Stimulated activated CD4-positive, alpha-beta T cell treated with anti-CD3 and anti-CD28 coated beads, Interleukin-1b, Interleukin-23, amount 100 ng/mL, for 1 hour (primary cell): ENCODE results near the gene KIAA0930.

Experiments used
- DNase-seq, 2 donors: peaks; one replicate each; pipeline ENCODE4 v3.0.0-alpha.2; 2020; ENCODE audit warnings: low read depth in 2 of 2

Gene KIAA0930

GRCh38 chr22:45216133-45217003 lies 24.3 kb downstream of the KIAA0930 start:
- DNase-seq: no peak

GRCh38 chr22:45212992-45213751 lies 27.5 kb downstream of the KIAA0930 start:
- DNase-seq: no peak

GRCh38 chr22:45212306-45212709 lies 28.4 kb downstream of the KIAA0930 start:
- DNase-seq: no peak

GRCh38 chr22:45211848-45212247 lies 28.8 kb downstream of the KIAA0930 start:
- DNase-seq: no peak

GRCh38 chr22:45211435-45211834 lies 29.3 kb downstream of the KIAA0930 start:
- no peak for DNase-seq

- no peak for DNase-seq
These were observed 29.7 kb downstream of the KIAA0930 start for GRCh38 chr22:45210991-45211390.

- DNase-seq: no peak
These were observed 30.1 kb downstream of the KIAA0930 start for GRCh38 chr22:45210577-45210976.

GRCh38 chr22:45210174-45210573 lies 30.5 kb downstream of the KIAA0930 start:
- no peak for DNase-seq

- DNase-seq: peak in 1 of 2 donors; percentile 29
These were observed 31.5 kb downstream of the KIAA0930 start for GRCh38 chr22:45208993-45209838.

GRCh38 chr22:45208696-45208992 lies 32.0 kb downstream of the KIAA0930 start:
- no peak for DNase-seq

- DNase-seq: no peak
These were observed 32.6 kb downstream of the KIAA0930 start for GRCh38 chr22:45207981-45208664.

- DNase-seq: no peak
These were observed 33.2 kb downstream of the KIAA0930 start for GRCh38 chr22:45207533-45207932.

- no peak for DNase-seq
These were observed 34.5 kb downstream of the KIAA0930 start for GRCh38 chr22:45206233-45206632.

- no peak for DNase-seq
These were observed 35.3 kb downstream of the KIAA0930 start for GRCh38 chr22:45205276-45205925.

- no peak for DNase-seq
These were observed 35.9 kb downstream of the KIAA0930 start for GRCh38 chr22:45204819-45205218.

GRCh38 chr22:45204241-45204640 lies 36.5 kb downstream of the KIAA0930 start:
- no peak for DNase-seq

GRCh38 chr22:45203150-45203951 lies 37.3 kb downstream of the KIAA0930 start:
- DNase-seq: no peak

GRCh38 chr22:45202333-45203149 lies 38.2 kb downstream of the KIAA0930 start:
- no peak for DNase-seq

GRCh38 chr22:45201678-45202332 lies 38.9 kb downstream of the KIAA0930 start:
- no peak for DNase-seq
